ENCODE data around the gene MAP3K5.
A peak's percentile ranks its signal among the peaks of the same experiment; 100 is the strongest.

The MAP3K5 gene

DNA sequence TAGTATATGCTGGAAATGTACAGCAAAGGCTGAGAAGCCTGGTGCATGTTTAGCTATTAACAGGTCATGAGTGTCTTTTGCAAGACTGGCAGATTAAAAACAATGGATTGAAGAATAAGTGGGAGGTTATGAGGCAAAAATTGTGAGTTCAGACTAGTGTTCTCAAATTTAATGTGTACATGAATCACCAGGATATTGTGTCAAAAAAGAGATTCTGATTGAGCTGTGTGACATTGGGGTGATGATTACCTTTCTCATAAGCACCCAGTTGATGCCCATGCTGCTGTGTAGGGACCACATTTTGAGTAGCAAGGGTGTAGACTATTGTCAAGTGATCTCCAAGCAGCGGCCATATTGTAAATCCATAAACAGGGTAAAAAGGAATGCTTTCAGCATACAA, 44.8 kb downstream of the MAP3K5 start:
- DNase-seq (ENCODE audit: low spot score) = no peak

DNA sequence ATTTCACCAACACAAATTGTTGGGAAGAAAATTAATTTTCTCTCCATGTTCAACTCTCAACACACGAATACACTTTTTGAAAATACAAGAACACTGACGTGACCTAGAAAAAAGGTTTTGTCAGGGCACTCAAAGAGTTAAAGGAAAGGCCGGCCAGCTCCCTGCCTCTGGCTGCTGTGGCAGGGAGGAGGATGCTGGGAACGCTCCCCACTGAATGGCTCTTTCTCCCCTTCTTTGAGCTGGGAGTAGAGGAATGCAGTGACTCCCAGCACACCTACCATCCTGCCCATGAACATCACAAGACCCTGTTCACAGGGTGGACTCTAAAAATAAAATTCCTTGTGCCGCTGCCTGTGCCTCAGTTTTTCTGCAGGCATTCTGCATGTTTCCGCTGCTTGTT, 47.0 kb downstream of the MAP3K5 start:
- no peak for DNase-seq (ENCODE audit: low spot score)

DNA sequence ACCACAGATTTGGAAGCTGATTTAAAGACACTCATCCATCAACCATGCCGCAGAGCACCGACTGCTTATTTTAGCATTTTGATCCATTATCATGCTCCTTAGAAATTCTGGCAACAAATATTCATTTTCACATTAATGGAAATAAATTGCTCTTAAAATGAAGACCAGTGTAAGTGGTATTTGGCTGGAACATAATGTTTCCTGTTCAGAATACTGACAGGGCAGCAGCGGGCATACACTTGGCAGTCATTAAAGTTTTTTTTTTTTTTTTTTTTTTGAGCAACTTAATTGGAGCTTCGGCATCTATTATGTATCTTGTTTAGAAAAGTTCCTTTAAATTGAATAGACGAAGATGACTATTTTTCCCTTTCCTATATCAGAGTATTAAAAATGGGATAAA, 47.4 kb downstream of the MAP3K5 start:
- DNase-seq (ENCODE audit: low spot score) = no peak

DNA sequence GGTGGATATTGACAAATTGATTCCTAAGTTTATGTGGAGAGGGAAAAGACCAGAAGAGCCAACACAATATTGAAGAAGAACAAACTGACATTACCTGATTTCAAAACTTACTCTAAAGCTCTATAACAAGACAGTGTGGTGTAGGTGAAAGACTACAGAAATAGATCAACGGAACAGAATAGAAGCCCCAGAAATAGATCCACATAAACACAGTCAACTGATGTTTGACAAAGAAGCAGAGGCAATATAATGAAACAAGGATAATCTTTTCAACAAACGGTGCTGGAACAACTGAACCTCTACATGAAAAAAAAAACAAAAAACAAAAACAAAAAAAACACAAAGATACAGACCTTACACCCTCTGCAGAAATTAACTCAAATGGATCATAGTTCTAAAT, 50.2 kb downstream of the MAP3K5 start:
- no peak for DNase-seq (ENCODE audit: low spot score)

DNA sequence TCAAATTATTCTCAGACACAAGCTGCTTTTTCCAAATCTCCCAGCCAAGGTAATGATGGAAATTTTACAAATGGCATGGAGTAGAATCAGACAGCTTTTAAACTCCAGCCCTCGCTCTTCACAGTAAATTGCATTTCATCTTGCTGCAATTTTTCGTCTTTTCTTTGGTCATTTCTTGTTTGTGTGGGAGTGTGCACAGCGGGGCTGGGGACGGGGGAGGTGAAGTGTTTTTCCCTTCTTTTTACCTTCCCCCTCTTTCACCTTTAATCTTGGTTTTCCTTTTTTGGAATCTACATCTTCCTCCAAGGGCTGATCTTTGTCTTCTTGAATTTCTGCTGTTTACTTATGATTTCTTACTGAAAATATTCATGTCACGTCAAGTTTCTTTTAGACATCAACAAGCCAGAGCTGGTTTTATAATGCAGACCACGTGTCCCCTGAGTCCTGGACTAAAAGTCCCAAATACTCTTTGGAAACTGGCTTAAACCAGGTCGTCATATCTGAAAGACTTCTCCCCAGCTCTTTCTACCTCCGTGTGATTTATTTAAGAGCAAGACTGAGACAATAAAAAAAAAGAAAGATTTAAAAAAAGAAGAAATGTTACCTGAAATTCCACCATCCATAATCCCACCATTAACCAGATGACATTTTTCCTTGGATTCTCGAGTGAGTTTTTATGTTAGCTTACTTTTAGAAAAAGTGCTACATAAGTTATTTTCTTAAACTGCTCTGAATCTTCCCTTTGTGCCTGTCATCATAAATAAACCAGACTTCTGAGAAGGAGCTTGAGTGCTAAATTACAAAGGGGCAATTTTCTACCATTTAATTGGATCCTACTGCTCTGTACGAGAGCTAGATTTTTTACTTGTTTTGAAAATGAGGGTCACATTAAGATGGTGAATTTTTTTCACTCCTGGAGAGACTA, 52.0 kb downstream of the MAP3K5 start:
- no peak for DNase-seq (ENCODE audit: low spot score)

DNA sequence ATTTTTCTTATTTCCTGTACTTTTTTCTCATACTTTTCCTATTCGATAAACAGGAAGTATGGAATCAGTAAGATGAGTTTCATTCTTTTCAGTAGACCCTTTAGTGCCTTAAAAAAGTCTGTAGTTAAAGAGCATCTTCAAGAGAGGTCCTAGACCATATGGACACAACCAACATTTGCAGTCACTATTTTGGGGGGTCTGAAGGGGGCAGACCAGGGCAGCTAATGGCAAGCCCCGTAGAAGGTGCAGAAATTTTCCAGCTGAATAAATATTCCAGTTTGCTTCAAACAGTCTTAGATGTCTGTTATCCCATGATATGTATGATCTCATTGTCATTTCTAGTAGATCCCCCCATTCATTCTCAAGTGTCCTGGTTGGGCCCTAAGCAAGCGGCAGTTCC, 52.8 kb downstream of the MAP3K5 start:
- DNase-seq (ENCODE audit: low spot score) = no peak

DNA sequence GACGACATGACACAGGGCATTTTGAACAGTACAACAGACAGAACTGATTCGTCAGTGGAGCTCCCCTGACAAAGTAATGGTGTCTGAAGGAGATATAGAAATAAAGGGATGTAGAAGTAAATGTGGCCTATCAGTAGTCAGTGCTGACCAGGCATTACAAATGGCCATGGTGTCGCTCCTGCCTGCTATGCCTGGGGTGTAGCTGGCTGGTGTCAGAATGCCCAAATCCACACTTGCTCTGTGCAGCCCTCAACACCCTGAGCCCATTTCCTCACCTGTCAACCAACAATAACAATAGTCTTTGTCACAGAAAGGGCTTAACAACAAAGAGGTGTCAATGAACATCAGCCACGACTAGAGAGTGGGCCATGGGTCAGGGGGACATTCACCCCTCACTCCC, 53.2 kb downstream of the MAP3K5 start:
- no peak for DNase-seq (ENCODE audit: low spot score)

DNA sequence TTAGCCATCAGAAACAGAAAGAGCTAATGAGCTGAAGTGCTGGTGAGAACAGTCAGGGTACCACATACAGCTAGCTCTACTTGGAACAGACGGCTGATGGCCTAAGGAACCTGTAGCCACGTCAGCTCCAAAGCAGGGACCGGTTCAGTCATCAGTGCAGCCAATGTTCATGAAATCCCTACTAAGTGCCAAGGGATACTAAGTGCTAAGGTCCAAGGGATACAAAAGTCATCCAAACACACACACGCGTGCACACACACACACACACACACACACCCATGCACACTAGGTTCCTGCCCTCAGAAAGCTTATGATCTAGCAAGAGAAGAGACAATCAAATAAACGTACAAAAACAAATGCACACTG, 53.6 kb downstream of the MAP3K5 start:
- no peak for DNase-seq (ENCODE audit: low spot score)

DNA sequence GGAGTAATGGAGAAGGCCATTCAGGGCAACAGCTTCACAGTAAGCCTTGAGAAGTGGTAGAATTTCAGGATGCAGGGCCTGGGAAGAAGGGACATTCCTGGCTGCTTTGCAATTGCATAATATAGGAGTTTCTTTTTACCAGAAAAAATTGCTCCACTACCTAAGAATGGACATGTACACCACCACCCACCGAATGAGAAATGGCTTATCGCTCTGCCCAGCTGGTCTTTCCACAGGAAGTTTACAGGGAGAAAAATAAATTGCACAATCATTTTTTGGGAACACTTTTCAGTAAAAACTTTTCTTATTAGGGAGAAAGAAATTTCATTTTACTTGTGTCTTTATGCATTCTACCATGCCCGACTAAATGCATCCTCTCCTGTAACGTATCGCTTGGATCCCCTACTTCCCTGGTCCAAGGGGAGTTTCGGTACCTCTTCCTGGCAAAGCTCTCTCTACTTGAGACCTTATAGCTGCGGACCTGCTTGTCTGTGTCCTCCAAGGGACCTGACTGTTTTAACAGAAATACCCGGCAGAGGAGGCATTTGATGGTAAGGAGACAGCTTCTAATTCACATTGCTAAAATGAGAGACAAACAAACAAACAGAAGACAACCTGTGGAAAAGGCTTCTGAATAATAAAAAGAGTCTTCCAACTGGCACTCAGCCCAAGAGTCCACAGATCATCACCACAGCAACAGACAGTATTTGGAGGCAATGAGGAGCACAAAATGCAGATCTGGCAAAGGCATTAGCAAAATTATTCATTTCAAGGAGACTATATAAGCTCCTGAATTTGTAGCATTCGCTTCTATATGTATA, 54.2 kb downstream of the MAP3K5 start:
- DNase-seq (ENCODE audit: low spot score) = no peak

DNA sequence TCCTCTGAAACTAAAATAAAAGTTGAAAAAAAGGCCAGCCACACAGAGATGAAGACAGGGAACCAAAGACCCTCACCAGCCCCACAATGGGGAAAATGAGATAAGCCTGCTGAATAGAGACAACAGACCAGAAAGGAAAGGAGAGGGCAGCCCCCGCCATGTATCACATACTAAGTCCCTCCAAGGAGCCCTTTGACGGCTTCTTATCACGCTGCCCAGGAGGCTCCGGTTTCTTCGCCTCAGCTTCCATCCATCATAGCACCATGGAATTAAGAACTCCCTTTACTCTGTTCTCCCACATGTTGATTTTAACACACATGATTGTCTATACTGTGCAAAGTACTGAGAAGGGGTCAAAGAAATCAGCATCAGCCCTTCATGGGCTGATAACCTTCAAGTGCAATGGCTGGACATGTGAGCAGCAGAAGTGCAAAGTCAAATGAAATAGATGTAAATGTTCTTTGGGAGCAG, 54.9 kb downstream of the MAP3K5 start:
- DNase-seq (ENCODE audit: low spot score) = no peak

DNA sequence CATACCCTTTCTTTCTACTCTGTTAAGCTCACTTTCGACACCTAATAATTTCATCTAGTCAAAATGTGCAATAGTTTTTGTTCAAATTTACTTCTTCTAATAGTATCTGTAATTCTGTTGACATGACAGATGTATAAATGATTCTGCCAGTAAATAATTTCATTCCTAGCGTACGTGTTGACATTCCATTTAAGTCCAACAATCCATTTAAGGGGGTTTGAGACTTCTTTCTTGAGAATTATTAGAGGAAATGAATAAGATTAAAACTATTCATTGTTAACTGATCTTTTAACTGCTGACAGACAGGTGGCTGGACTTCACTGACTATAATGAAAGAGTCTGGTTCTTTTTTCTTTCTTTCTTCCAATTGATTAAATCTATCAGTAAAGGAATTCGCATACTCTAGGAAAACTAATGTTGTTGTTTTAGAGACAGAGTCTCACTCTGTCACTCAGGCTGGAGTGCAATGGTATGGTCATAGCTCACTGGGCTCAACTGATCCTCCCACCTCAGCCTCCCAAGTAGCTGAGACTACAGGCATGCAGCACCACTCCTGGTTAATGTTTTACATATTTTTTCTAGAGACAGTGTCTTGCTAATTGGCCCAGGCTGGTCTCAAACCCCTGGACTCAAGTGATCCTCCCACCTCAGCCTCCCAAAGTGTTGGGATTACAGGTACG, 55.9 kb downstream of the MAP3K5 start:
- DNase-seq (ENCODE audit: low spot score) = no peak

DNA sequence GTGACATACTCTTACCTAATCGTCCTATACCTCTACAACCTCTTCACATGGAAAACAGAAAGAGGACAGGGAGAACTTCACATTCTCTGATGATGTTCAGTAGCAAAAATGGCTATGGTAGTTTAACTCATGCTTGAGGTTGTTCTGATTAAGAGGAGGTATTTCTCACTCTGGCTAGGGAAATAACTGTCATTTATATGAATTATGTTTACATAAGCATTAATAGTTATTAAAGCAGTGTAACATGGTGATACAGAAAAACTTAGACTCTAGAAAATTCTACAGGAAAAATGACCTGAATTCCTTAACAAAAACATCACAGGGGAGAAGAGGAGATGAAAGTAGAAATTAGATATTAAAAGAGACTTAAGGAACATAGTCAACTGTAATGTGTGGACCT, 57.3 kb downstream of the MAP3K5 start:
- DNase-seq (ENCODE audit: low spot score) = no peak

DNA sequence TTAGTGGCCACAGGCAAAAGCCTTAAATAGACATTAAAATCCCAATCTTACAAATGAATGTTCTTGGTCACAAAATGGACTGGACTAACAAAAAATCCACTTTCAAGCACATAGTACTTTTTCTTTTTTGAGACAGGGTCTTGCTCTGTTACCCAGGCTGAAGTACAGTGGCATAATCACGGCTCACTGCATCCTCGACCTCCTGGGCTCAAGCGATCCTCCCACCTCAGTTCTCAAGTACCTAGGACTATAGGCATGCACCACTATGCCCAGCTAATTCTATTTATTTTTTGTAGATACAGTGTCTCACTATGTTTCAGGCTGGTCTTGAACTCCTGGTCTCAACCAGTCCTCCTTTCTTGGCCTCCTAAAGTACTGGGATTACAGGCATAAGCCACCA, 59.4 kb downstream of the MAP3K5 start:
- no peak for DNase-seq (ENCODE audit: low spot score)

DNA sequence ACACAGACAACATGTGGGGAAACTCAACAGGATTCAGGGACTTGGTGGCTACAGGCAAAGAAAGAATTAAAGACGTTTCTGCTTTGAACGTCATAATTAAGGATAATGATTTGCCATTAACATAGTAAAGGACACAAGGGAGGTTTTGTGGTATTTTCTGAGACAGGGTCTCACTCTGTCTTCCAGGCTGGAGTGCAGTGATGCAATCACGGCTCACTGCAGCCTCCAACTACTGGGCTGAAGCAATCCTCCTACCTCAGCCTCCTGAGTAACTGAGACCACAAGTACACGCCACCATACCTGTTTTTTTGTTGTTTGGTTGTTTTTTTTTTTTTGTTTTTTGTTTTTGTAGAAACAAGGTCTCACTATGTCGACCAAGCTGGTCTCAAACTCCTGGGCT, 62.4 kb downstream of the MAP3K5 start:
- DNase-seq (ENCODE audit: low spot score) = no peak

DNA sequence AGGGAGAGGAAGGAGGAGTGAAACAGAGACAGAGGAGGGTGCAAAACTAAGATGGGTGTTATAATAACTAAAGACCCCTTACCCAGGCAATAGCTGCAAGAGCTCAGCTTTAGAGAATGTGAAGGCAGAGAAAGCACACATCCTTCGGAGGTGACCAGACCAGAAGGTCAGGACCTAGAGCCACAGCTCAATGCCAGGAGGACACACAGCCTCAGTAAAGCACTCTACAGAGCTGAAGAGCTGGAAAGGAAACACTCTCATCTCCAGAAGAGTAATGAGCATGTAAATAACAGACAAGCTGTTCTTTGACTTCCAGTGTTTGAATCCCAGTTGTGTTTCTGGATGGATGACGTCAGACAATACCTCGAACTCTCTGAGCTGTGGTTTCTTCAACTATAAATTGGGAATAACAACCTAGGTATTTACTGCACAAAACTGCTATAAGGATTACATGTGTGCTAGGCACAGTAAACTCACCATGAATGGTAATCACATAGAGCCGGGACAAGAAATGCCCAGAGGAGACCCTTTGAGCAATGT, 63.2 kb downstream of the MAP3K5 start:
- no peak for DNase-seq (ENCODE audit: low spot score)

DNA sequence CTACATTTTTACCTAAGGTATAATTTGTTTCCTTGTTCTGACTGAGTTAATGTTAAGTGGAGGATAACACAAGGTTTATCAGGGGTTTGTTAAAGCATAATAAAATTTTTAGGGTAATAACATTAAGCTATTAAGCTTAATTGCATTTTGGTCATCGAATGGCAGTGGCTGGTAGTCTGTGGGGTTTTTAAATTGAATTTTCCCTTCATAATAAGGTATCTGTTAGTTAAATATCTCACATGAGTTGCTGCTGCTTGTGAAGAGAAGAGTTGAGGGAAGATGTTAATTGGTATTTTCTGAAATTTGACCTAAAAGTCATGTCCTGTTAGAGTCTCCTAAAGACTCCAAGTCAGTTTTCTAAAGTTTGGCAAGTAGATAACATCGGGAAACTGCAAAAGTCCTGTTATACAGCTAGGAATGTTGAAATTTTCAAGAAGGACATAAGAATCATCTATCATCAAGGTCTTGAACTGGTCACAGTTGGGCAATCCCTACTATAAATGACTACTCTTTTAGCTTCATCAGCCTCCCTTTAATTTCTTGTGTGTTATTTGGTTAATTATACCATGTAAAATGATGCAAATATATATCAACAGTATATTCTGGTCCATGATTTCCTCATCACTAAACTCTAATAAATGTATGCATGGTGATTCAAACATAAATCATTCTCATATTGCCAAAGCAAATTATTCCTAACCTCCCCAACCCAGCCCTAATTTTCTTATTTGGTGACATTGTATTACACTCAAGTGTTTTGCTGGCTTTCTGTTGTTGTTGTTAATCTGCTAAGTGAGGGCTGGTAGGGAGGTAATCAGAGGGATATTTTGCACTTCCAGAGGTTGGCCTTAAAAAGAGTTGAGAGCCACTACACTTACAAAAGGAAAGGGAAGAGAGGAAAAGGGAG, 64.0 kb downstream of the MAP3K5 start:
- no peak for DNase-seq (ENCODE audit: low spot score)

DNA sequence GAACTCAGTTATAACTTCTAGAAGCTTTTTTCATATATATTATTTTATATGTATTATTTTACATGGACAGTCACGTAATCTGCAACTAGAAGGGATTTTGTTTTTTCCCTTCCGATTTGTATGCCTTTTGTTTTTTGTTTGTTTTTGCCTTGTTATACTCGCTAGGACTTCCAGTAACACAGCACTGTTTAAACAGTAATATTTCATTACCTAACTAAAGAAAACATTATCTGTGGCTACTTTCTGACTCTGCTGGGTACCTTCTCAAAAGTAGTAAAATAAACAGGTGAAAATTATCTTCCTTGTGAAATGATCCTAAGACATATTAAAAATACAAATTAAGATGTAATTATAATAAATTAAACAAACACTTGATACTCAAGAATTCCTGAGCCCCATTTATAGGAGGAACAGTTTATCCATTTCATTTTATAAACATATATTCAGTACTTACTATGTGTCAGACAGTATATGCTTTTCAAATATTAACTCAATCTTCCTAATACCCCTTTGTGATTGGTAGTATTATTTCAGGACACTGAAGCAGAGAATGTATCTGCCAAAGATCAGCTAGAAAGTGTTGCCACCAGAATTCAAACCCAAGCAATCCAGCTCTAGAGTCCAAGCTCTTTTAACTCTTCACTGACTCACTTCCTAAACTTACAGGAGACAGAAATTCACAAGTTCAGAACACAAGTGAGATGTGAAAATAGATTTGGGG, 65.3 kb downstream of the MAP3K5 start:
- DNase-seq (ENCODE audit: low spot score) = no peak

DNA sequence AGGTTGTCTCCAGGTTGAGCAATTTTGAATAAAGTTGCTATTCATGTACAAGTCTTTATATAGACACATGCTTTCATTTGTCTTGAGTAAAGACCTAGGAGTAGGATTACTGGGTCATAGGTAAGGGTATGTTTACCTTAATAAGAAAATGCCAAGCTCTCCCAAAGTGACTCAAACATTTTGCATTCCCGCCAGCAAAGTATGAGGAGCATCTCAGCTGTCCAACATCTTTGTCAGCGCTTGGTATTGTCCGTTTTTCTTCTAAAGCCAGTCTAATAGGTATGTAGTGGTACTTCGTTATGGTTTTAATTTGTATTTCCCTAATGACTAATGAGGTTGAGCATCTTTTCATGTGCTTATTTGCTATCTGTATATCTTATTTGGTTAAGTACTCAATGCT, 67.2 kb downstream of the MAP3K5 start:
- no peak for DNase-seq (ENCODE audit: low spot score)

DNA sequence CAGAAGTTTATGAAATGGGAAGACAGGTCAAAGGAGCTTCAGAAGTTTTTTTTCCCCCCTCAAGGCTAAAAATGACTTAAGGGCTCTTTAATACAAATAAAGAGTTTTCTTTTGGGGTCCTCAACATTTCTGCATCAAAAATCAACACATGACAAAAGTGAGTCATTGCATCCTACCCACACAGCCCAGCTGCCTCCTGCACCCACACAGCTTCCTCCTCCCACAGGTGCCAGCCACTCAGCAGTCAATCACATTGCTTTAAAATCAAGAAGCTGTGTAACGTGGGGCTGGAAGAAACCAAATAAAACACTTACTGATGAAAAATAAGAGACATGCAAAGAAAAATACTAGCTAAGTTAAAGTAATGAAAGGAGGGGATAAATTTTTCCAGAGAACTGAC, 68.5 kb downstream of the MAP3K5 start:
- DNase-seq (ENCODE audit: low spot score) = peak; percentile 17

DNA sequence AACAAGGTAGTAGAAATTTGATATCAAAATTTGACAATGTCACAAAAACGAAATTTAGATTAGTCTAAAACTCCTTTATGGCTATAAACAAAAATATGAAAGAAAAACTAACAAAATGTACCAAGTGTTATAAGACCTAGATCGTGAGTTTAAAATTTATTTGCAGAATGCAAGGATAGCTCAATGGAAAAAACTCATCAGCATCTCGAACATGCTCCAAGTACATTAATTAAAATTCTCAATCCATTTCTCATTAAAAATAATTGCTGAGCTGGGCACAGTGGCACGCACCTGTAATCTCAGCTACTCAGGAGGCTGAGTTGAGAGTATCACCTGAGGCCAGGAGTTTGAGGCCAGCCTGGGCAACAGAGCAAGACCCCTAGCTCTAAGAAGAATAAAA, 70.8 kb downstream of the MAP3K5 start:
- DNase-seq (ENCODE audit: low spot score) = no peak
